IPS-20b (cell line): Measurements from ENCODE around the gene NFIL3.
"Not testable (repeated sequence)": the region's sequence is repeated elsewhere in the genome, so short reads cannot be mapped to it uniquely, and the experiment has no call there.

Experiments
- H3K27ac ChIP-seq: one replicate; pipeline ENCODE4 v1.5.1; 2013; ENCODE audit warnings: low read length
- H3K27me3 ChIP-seq: 2 replicates; pipeline ENCODE4 v1.6.1; 2013; ENCODE audit warnings: mild to moderate bottlenecking, low read length, inconsistent platforms; ENCODE audit not compliant: insufficient read depth
- H3K36me3 ChIP-seq: 2 replicates; pipeline ENCODE4 v1.6.1; 2013; ENCODE audit warnings: low read depth, mild to moderate bottlenecking, inconsistent platforms, low read length, moderate library complexity; ENCODE audit not compliant: insufficient read depth
- H3K4me1 ChIP-seq: 2 replicates; pipeline ENCODE4 v1.6.1; 2013; ENCODE audit warnings: mild to moderate bottlenecking, control low read depth, inconsistent platforms, low read length, moderate library complexity; ENCODE audit not compliant: insufficient read depth
- H3K4me3 ChIP-seq: 2 replicates; pipeline ENCODE4 v1.5.1; 2013; ENCODE audit warnings: mild to moderate bottlenecking, low read length, inconsistent platforms
- H3K9ac ChIP-seq: 2 replicates; pipeline ENCODE4 v1.6.1; 2013; ENCODE audit warnings: low read depth, mild to moderate bottlenecking, inconsistent platforms, low read length, moderate library complexity
- H3K9me3 ChIP-seq: 2 replicates; pipeline ENCODE4 v1.6.1; 2013; ENCODE audit warnings: mild to moderate bottlenecking, low read depth, low read length, inconsistent platforms; ENCODE audit not compliant: insufficient read depth

NFIL3 gene

GRCh38 chr9:91407580-91408318 is 15.9 kb downstream of the NFIL3 start:
- Histone ChIP-seq H3K9me3 (no peaks in the 10 kb centered on the region), H3K4me3 (no peak overlapping the region), H3K27ac (no peak overlapping the region), H3K36me3 (peaks cover 18% of the 10 kb centered on the region), H3K27me3 (no peaks in the 10 kb centered on the region), H3K4me1 (no peaks in the 10 kb centered on the region), H3K9ac (no peak overlapping the region)

GRCh38 chr9:91405343-91406077 is 18.1 kb downstream of the NFIL3 start:
- H3K9ac ChIP-seq = no peak overlapping the region
- no peaks in the 10 kb centered on the region for H3K27me3 ChIP-seq
- H3K36me3 ChIP-seq = peaks cover 17% of the 10 kb centered on the region
- no peak overlapping the region for H3K4me3 ChIP-seq
- H3K27ac ChIP-seq = no peak overlapping the region
- H3K9me3 ChIP-seq = no peaks in the 10 kb centered on the region
- H3K4me1 ChIP-seq = no peaks in the 10 kb centered on the region

- H3K4me1 ChIP-seq = no peaks in the 10 kb centered on the region
- H3K36me3 ChIP-seq = peaks cover under 1% of the 10 kb centered on the region; the same call in 1 of the 2 replicates
- no peak overlapping the region for H3K9ac ChIP-seq
- no peak overlapping the region for H3K4me3 ChIP-seq
- no peak overlapping the region for H3K27ac ChIP-seq
- no peaks in the 10 kb centered on the region for H3K9me3 ChIP-seq
- H3K27me3 ChIP-seq = no peaks in the 10 kb centered on the region
These were observed 19.7 kb downstream of the NFIL3 start for GRCh38 chr9:91403665-91404543.

GRCh38 chr9:91398926-91399325 is 24.7 kb downstream of the NFIL3 start:
- no peak overlapping the region for H3K9ac ChIP-seq
- no peak overlapping the region for H3K27ac ChIP-seq
- no peaks in the 10 kb centered on the region for H3K27me3 ChIP-seq
- no peaks in the 10 kb centered on the region for H3K36me3 ChIP-seq
- H3K9me3 ChIP-seq = no peaks in the 10 kb centered on the region
- H3K4me3 ChIP-seq = no peak overlapping the region
- H3K4me1 ChIP-seq = no peaks in the 10 kb centered on the region

GRCh38 chr9:91395553-91396471 is 27.8 kb downstream of the NFIL3 start:
- Histone ChIP-seq H3K4me1 (no peaks in the 10 kb centered on the region), H3K9ac (no peak overlapping the region)

GRCh38 chr9:91395106-91395552 is 28.5 kb downstream of the NFIL3 start:
- no peak overlapping the region for H3K9ac ChIP-seq
- H3K27ac ChIP-seq = no peak overlapping the region
- no peaks in the 10 kb centered on the region for H3K4me1 ChIP-seq
- H3K27me3 ChIP-seq = no peaks in the 10 kb centered on the region
- no peaks in the 10 kb centered on the region for H3K36me3 ChIP-seq
- no peaks in the 10 kb centered on the region for H3K9me3 ChIP-seq
- no peak overlapping the region for H3K4me3 ChIP-seq

More at GRCh38 chr9:91395553-91396471, 27.8 kb downstream of the NFIL3 start:
- Histone ChIP-seq H3K36me3 (no peaks in the 10 kb centered on the region), H3K27ac (no peak overlapping the region), H3K9me3 (no peaks in the 10 kb centered on the region), H3K27me3 (no peaks in the 10 kb centered on the region), H3K4me3 (no peak overlapping the region)

GRCh38 chr9:91393826-91394225 is 29.8 kb downstream of the NFIL3 start:
- Histone ChIP-seq H3K9me3 (no peaks in the 10 kb centered on the region), H3K27ac (no peak overlapping the region), H3K36me3 (no peaks in the 10 kb centered on the region), H3K27me3 (no peaks in the 10 kb centered on the region), H3K4me1 (no peaks in the 10 kb centered on the region), H3K9ac (no peak overlapping the region), H3K4me3 (no peak overlapping the region)

GRCh38 chr9:91392435-91392834 is 31.2 kb downstream of the NFIL3 start:
- Histone ChIP-seq H3K4me1 (no peaks in the 10 kb centered on the region), H3K9me3 (no peaks in the 10 kb centered on the region), H3K4me3 (no peak overlapping the region), H3K27me3 (no peaks in the 10 kb centered on the region), H3K27ac (no peak overlapping the region), H3K36me3 (no peaks in the 10 kb centered on the region), H3K9ac (no peak overlapping the region)

- Histone ChIP-seq H3K27me3 (no peaks in the 10 kb centered on the region), H3K27ac (no peak overlapping the region)
These were observed 31.8 kb downstream of the NFIL3 start for GRCh38 chr9:91391818-91392217.

GRCh38 chr9:91391412-91391811 is 32.2 kb downstream of the NFIL3 start:
- no peak overlapping the region for H3K4me3 ChIP-seq
- no peaks in the 10 kb centered on the region for H3K36me3 ChIP-seq
- H3K27me3 ChIP-seq = no peaks in the 10 kb centered on the region
- no peak overlapping the region for H3K27ac ChIP-seq
- H3K9ac ChIP-seq = no peak overlapping the region
- no peaks in the 10 kb centered on the region for H3K4me1 ChIP-seq
- no peaks in the 10 kb centered on the region for H3K9me3 ChIP-seq

More at GRCh38 chr9:91391818-91392217, 31.8 kb downstream of the NFIL3 start:
- H3K36me3 ChIP-seq = no peaks in the 10 kb centered on the region
- H3K4me3 ChIP-seq = no peak overlapping the region
- H3K4me1 ChIP-seq = no peaks in the 10 kb centered on the region
- no peaks in the 10 kb centered on the region for H3K9me3 ChIP-seq
- H3K9ac ChIP-seq = no peak overlapping the region

- not testable (repeated sequence) for H3K27ac ChIP-seq, H3K4me3 ChIP-seq, H3K9me3 ChIP-seq, H3K36me3 ChIP-seq, H3K27me3 ChIP-seq, H3K4me1 ChIP-seq, H3K9ac ChIP-seq
These were observed 33.9 kb downstream of the NFIL3 start for GRCh38 chr9:91389686-91390085.
